22Rv1 (cell line): ENCODE measurements around the gene PKNOX2.

ENCODE experiments used
- CTCF ChIP-seq: fragments of 450-650 bp; IDR thresholded peaks from 2 replicates; pipeline ENCODE4 v1.5.1; 2017; ENCODE audit warnings: mild to moderate bottlenecking
- ZFX ChIP-seq: fragments of 450-650 bp; IDR thresholded peaks from 2 replicates; pipeline ENCODE4 v1.6.1; 2017; ENCODE audit warnings: antibody characterized with exemption, borderline replicate concordance

DNA sequence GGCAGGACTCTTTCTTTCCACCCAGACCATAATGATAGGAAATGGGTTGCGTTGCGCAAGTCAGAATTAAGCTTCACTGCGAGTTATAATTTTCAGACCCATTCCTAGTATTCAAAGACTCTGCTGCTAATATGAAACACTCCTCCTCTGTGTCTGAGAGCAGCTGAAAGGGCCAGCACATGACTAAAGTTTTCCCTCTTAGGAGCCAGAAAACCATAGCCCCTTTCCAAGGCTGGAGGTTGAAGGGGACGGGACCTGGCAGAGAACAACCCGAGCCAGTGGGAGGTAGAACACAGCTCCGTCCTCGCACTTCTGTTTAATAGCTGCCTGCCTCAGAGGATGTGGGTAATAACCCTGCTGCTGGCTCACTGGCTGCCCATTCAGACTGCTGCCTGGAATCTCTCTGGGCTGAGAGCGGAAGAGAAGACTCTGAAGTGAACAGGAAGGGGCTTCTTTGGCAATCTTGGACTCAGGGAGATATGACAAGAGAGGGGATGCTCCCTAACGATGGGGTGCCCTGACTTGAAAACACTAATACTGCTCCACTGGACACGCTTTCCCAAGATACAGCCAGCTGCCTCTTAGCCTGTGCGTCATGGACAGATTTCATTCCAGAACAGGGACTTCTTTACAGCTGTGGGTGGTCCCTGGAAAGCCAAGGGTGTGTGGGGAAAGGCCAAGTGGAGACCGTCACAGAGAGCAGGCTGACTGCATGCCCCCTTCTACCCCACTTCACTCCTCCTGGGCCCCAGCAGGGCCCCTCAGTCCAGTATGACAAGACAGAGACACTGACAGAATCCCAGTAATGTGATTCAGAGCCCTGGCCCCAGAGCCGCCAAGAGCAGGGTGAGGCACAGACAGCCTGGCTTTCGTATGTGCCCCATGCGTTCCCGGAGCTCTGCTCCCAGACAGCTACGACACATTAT is 174.6 kb downstream of the PKNOX2 start:
- TF ChIP-seq CTCF (no peak), ZFX (no peak)
